Transverse colon (tissue), 4 donors: ENCODE results near the gene PCGF2. TPM values are rescaled to one million over a fixed set of nuclear protein-coding genes. Genes with fewer than 3 reads are reported as not detected.

ENCODE experiments used
- DNase-seq: peaks from one replicate; pipeline ENCODE4 v3.0.0-alpha.2; 2019
- H3K27ac ChIP-seq, 4 donors: fragments of 200-600 bp; sonication (generic); 2 replicates each; pipeline ENCODE4 v1.5.1; 2016 to 2018; ENCODE audit warnings: inconsistent platforms in 4 of 4
- H3K27me3 ChIP-seq: fragments of 200-600 bp; sonication (generic); 2 replicates; pipeline ENCODE4 v1.5.1; 2017; ENCODE audit warnings: inconsistent platforms
- H3K36me3 ChIP-seq, 4 donors: fragments of 200-600 bp; sonication (generic); 2 replicates each; pipeline ENCODE4 v1.5.1; 2017 to 2019; ENCODE audit warnings: inconsistent platforms in 4 of 4
- H3K4me1 ChIP-seq, 4 donors: fragments of 200-600 bp; sonication (generic); 2 replicates each; pipeline ENCODE4 v1.5.1; 2017 to 2020; ENCODE audit warnings: inconsistent platforms in 4 of 4
- H3K4me3 ChIP-seq, 4 donors: fragments of 200-600 bp; sonication (generic); 1 replicate in 1 of 4; 2 replicates in 3 of 4; pipeline versions ENCODE4 v1.5.1 to v1.6.1; 2017 to 2019; ENCODE audit warnings: inconsistent platforms in 4 of 4
- H3K9me3 ChIP-seq, 2 donors: fragments of 200-600 bp; sonication (generic); 2 replicates each; pipeline ENCODE4 v1.5.1; 2017 to 2019; ENCODE audit warnings: inconsistent platforms in 2 of 2
- CTCF ChIP-seq, 5 experiments: fragments of 200-600 bp in 3 of 5; fragments of 450-650 bp in 2 of 5; sonication (generic) in 3 of 5; IDR thresholded peaks; 1 replicate in 2 of 5; 2 replicates in 3 of 5; pipeline ENCODE4 v1.5.1; 2016 to 2017; ENCODE audit warnings: antibody characterized with exemption in 5 of 5, inconsistent platforms in 3 of 5, mild to moderate bottlenecking in 2 of 5, moderate library complexity in 1 of 5
- EP300 ChIP-seq: sonication (generic); formaldehyde crosslinking; IDR thresholded peaks from one replicate; pipeline ENCODE4 v1.6.1; 2017; ENCODE audit warnings: antibody characterized with exemption, low read depth
- POLR2A ChIP-seq: fragments of 450-650 bp; IDR thresholded peaks from one replicate; pipeline ENCODE4 v1.6.1; 2016; ENCODE audit warnings: antibody characterized with exemption, mild to moderate bottlenecking, moderate library complexity
- POLR2AphosphoS5 ChIP-seq, 3 donors: sonication (generic); formaldehyde crosslinking; IDR thresholded peaks; one replicate each; pipeline ENCODE4 v1.6.1; 2016; ENCODE audit warnings: antibody characterized with exemption in 3 of 3
- WGBS, 2 donors: methylation state at CpG; one replicate each; pipeline ENCODE4 v1.1.5; 2018; ENCODE audit warnings: low coverage in 1 of 2; 5-methylcytosine and 5-hydroxymethylcytosine counted together
- in situ Hi-C, 4 donors: fragments of 200-750 bp; cut with MboI; loops; one replicate each; pipeline versions ENCODE4 v1.15.0 to v1.15.1; 2017; ENCODE audit warnings: low sequenced_read_pairs in 3 of 4, low pct_ligation_motif_present in 1 of 4, low pct_unique_long_range_greater_than_20kb in 1 of 4
- intact Hi-C: fragments of 100-400 bp; cut with DNase I; formaldehyde crosslinking; loops from one replicate; pipeline ENCODE4 v1.15.1; 2023; ENCODE audit warnings: low total_unique reads
- total RNA-seq, 4 donors: library from RNA; depleted of rRNA; stranded (reverse); fragments of >200 nt; gene quantifications; one replicate each; pipeline ENCODE4 v1.1.0, GENCODE V29; 2016

PCGF2 gene
- total RNA-seq, 4 donors from 2014 or later: 9.1 to 41.9 (median 12.2) TPM

GRCh38 chr17:38741921-38742410 lies 6.2 kb downstream of the PCGF2 start:
- Histone ChIP-seq H3K4me1 (peaks cover 32 to 70% (median 41%) of the 10 kb centered on the region in 4 donors), H3K9me3 (no peaks in the 10 kb centered on the region), H3K27ac (peak overlapping the region; percentile 83 to 95 (median 93)), H3K4me3 (peak overlapping the region in 1 of 4 donors; percentile 7), H3K36me3 (no peaks in the 10 kb centered on the region), H3K27me3 (no peaks in the 10 kb centered on the region)
- in situ Hi-C loops: no loop called here
- peak; percentile 80 for DNase-seq
- TF ChIP-seq CTCF (IDR thresholded peaks at IDR 0.05) (no peak), POLR2AphosphoS5 (IDR thresholded peaks at IDR 0.05) (peak in 1 of 3 donors; percentile 23), EP300 (no peak)
- WGBS, 2 donors: 0 to 29% methylated on average over 4 to 7 of the region's 7 CpGs
- intact Hi-C loops: no loop called here

GRCh38 chr17:38741461-38741860 lies 6.7 kb downstream of the PCGF2 start:
- Histone ChIP-seq H3K9me3 (no peaks in the 10 kb centered on the region), H3K4me1 (peaks cover 27 to 65% (median 36%) of the 10 kb centered on the region in 4 donors), H3K36me3 (no peaks in the 10 kb centered on the region), H3K27me3 (no peaks in the 10 kb centered on the region), H3K27ac (peak overlapping the region; percentile 83 to 95 (median 93)), H3K4me3 (no peak overlapping the region)
- 33 to 42% methylated on average over 1 to 5 of the region's 5 CpGs for WGBS, 2 donors
- in situ Hi-C loops (no loop called here), intact Hi-C loops (no loop called here)
- DNase-seq: no peak
- TF ChIP-seq EP300: no peak
- TF ChIP-seq POLR2AphosphoS5 (IDR thresholded peaks at IDR 0.05): no peak

- Histone ChIP-seq H3K36me3 (no peaks in the 10 kb centered on the region), H3K9me3 (no peaks in the 10 kb centered on the region), H3K27me3 (no peaks in the 10 kb centered on the region), H3K27ac (peak overlapping the region; percentile 83 to 95 (median 93)), H3K4me3 (no peak overlapping the region), H3K4me1 (peaks cover 24 to 59% (median 33%) of the 10 kb centered on the region in 4 donors)
- intact Hi-C loops: no loop called here
- in situ Hi-C loops: no loop called here
- no peak for TF ChIP-seq CTCF (IDR thresholded peaks at IDR 0.05)
- no peak for TF ChIP-seq POLR2A
- no peak for TF ChIP-seq EP300
- no peak for TF ChIP-seq POLR2AphosphoS5 (IDR thresholded peaks at IDR 0.05)
- 79 to 100% methylated on average over 1 to 4 of the region's 4 CpGs for WGBS, 2 donors
- DNase-seq: no peak
Observed at GRCh38 chr17:38740806-38741205, 7.3 kb downstream of the PCGF2 start.

- DNase-seq: no peak
- TF ChIP-seq CTCF (IDR thresholded peaks at IDR 0.05) (no peak), POLR2AphosphoS5 (IDR thresholded peaks at IDR 0.05) (no peak), EP300 (no peak), POLR2A (no peak)
- WGBS, 2 donors: 82 to 87% methylated on average over 3 to 19 of the region's 19 CpGs
Observed at GRCh38 chr17:38740044-38740443, 8.1 kb downstream of the PCGF2 start.

GRCh38 chr17:38739305-38739704 lies 8.8 kb downstream of the PCGF2 start:
- H3K27me3 ChIP-seq: no peaks in the 10 kb centered on the region
- intact Hi-C loops (no loop called here), in situ Hi-C loops (loop anchor here in 2 of 4 donors (10.0 kb wide), 1 partner anchor 65 kb away; the partner anchor contains the start of gene EPOP (in 2 of the 2))
- H3K4me1 ChIP-seq: peaks cover 31 to 67% (median 39%) of the 10 kb centered on the region in 4 donors
- H3K27ac ChIP-seq: peak overlapping the region in 1 of 4 donors; percentile 1
- H3K36me3 ChIP-seq: no peaks in the 10 kb centered on the region
- H3K9me3 ChIP-seq: no peaks in the 10 kb centered on the region
- TF ChIP-seq CTCF (IDR thresholded peaks at IDR 0.05): no peak
- TF ChIP-seq POLR2A: no peak
- no peak for TF ChIP-seq POLR2AphosphoS5 (IDR thresholded peaks at IDR 0.05)
- no peak for TF ChIP-seq EP300
- H3K4me3 ChIP-seq: no peak overlapping the region
- no peak for DNase-seq
- 56% methylated on average over 11 of the region's 14 CpGs; no CpG with 5 or more reads in 1 of the 2 donors for WGBS, 2 donors

More at GRCh38 chr17:38740044-38740443, 8.1 kb downstream of the PCGF2 start:
- Histone ChIP-seq H3K4me1 (peaks cover 29 to 60% (median 36%) of the 10 kb centered on the region in 4 donors), H3K36me3 (no peaks in the 10 kb centered on the region), H3K4me3 (no peak overlapping the region), H3K27me3 (no peaks in the 10 kb centered on the region), H3K27ac (no peak overlapping the region), H3K9me3 (no peaks in the 10 kb centered on the region)
- intact Hi-C loops: no loop called here
- in situ Hi-C loops: no loop called here
